Endothelial cell (in vitro differentiated cells): Measurements from ENCODE around the gene AMY1B. TPM values are rescaled to one million over a fixed set of nuclear protein-coding genes. Genes with fewer than 3 reads are reported as not detected.
"Not testable (repeated sequence)": the region's sequence is repeated elsewhere in the genome, so short reads cannot be mapped to it uniquely, and the experiment has no call there.

Source experiments
- DNase-seq: peaks from one replicate; pipeline ENCODE4 v3.0.0; 2021; ENCODE audit warnings: low spot score
- H3K27ac Mint-ChIP-seq: one replicate; pipeline ENCODE4 v1.8.0; 2021; ENCODE audit warnings: mixed read lengths, inconsistent platforms; ENCODE audit not compliant: unreplicated experiment
- H3K27me3 Mint-ChIP-seq: one replicate; pipeline ENCODE4 v1.8.0; 2021; ENCODE audit warnings: mild to moderate bottlenecking, moderate library complexity, mixed read lengths, inconsistent platforms; ENCODE audit not compliant: unreplicated experiment
- H3K36me3 Mint-ChIP-seq: one replicate; pipeline ENCODE4 v1.8.0; 2021; ENCODE audit warnings: mild to moderate bottlenecking, low read depth, mixed read lengths, inconsistent platforms; ENCODE audit not compliant: unreplicated experiment
- H3K4me1 Mint-ChIP-seq: one replicate; pipeline ENCODE4 v1.8.0; 2021; ENCODE audit warnings: mild to moderate bottlenecking, mixed read lengths, inconsistent platforms; ENCODE audit not compliant: unreplicated experiment
- H3K4me3 Mint-ChIP-seq: one replicate; pipeline ENCODE4 v1.8.0; 2021; ENCODE audit warnings: mild to moderate bottlenecking, mixed read lengths, inconsistent platforms; ENCODE audit not compliant: unreplicated experiment
- H3K9me3 Mint-ChIP-seq: one replicate; pipeline ENCODE4 v1.8.0; 2021; ENCODE audit warnings: mixed read lengths, inconsistent platforms; ENCODE audit not compliant: unreplicated experiment
- long read RNA-seq: library from polyadenylated mRNA; unstranded; transcript quantifications from one replicate; pipeline ENCODE4 v2.0.0, GENCODE V29; 2020; ENCODE audit not compliant: unreplicated experiment
- total RNA-seq: library from RNA; stranded (reverse); fragmentation: NEBNext Ultra II Directional; extraction: Animal tissue kit (Norgen Biotek cat#: 25700); gene quantifications from one replicate; pipeline ENCODE4 v1.2.1, GENCODE V29; 2021; ENCODE audit not compliant: unreplicated experiment

The AMY1B gene
- not detected for total RNA-seq
- long read RNA-seq = 0 reads

- DNase-seq, H3K4me3 Mint-ChIP-seq, H3K9me3 Mint-ChIP-seq, H3K36me3 Mint-ChIP-seq, H3K4me1 Mint-ChIP-seq, H3K27me3 Mint-ChIP-seq, H3K27ac Mint-ChIP-seq: not testable (repeated sequence)
Observed at GRCh38 chr1:103696110-103696509, at the start of gene AMY1B. Gene AMY1B, minus strand, starts transcription at chr1:103696210. Its CDS starts 571 bp downstream, at chr1:103695639.

GRCh38 chr1:103745040-103745439, 49.0 kb upstream of the AMY1B start:
- H3K9me3 Mint-ChIP-seq, DNase-seq, H3K4me1 Mint-ChIP-seq, H3K27me3 Mint-ChIP-seq, H3K27ac Mint-ChIP-seq, H3K4me3 Mint-ChIP-seq, H3K36me3 Mint-ChIP-seq: not testable (repeated sequence)

GRCh38 chr1:103744449-103744848, 48.4 kb upstream of the AMY1B start:
- not testable (repeated sequence) for H3K36me3 Mint-ChIP-seq, H3K4me1 Mint-ChIP-seq, H3K27me3 Mint-ChIP-seq, H3K4me3 Mint-ChIP-seq, H3K9me3 Mint-ChIP-seq, H3K27ac Mint-ChIP-seq, DNase-seq

GRCh38 chr1:103738031-103738430, 42.0 kb upstream of the AMY1B start:
- H3K4me3 Mint-ChIP-seq, H3K4me1 Mint-ChIP-seq, H3K9me3 Mint-ChIP-seq, H3K27ac Mint-ChIP-seq, DNase-seq, H3K27me3 Mint-ChIP-seq, H3K36me3 Mint-ChIP-seq: not testable (repeated sequence)

GRCh38 chr1:103735334-103735733, 39.3 kb upstream of the AMY1B start:
- not testable (repeated sequence) for H3K27me3 Mint-ChIP-seq

GRCh38 chr1:103721473-103721872, 25.5 kb upstream of the AMY1B start:
- not testable (repeated sequence) for H3K9me3 Mint-ChIP-seq, H3K36me3 Mint-ChIP-seq, H3K27me3 Mint-ChIP-seq, DNase-seq, H3K4me1 Mint-ChIP-seq, H3K4me3 Mint-ChIP-seq, H3K27ac Mint-ChIP-seq

More at GRCh38 chr1:103735334-103735733, 39.3 kb upstream of the AMY1B start:
- not testable (repeated sequence) for H3K9me3 Mint-ChIP-seq, DNase-seq, H3K4me1 Mint-ChIP-seq, H3K27ac Mint-ChIP-seq, H3K4me3 Mint-ChIP-seq, H3K36me3 Mint-ChIP-seq

- H3K9me3 Mint-ChIP-seq, H3K27ac Mint-ChIP-seq, DNase-seq, H3K4me3 Mint-ChIP-seq, H3K27me3 Mint-ChIP-seq, H3K4me1 Mint-ChIP-seq, H3K36me3 Mint-ChIP-seq: not testable (repeated sequence)
Observed at GRCh38 chr1:103717404-103717803, 21.4 kb upstream of the AMY1B start.

GRCh38 chr1:103710381-103710780, 14.4 kb upstream of the AMY1B start:
- not testable (repeated sequence) for H3K36me3 Mint-ChIP-seq, H3K27ac Mint-ChIP-seq, DNase-seq, H3K9me3 Mint-ChIP-seq, H3K27me3 Mint-ChIP-seq, H3K4me3 Mint-ChIP-seq, H3K4me1 Mint-ChIP-seq

GRCh38 chr1:103707670-103708069, 11.7 kb upstream of the AMY1B start:
- not testable (repeated sequence) for H3K27me3 Mint-ChIP-seq, H3K4me1 Mint-ChIP-seq, H3K36me3 Mint-ChIP-seq, H3K4me3 Mint-ChIP-seq, H3K27ac Mint-ChIP-seq, H3K9me3 Mint-ChIP-seq, DNase-seq

- not testable (repeated sequence) for H3K36me3 Mint-ChIP-seq, H3K4me3 Mint-ChIP-seq, H3K27me3 Mint-ChIP-seq, DNase-seq, H3K9me3 Mint-ChIP-seq, H3K4me1 Mint-ChIP-seq, H3K27ac Mint-ChIP-seq
Observed at GRCh38 chr1:103701256-103701655, 5.2 kb upstream of the AMY1B start.

- H3K27ac Mint-ChIP-seq, H3K4me3 Mint-ChIP-seq, DNase-seq, H3K36me3 Mint-ChIP-seq, H3K4me1 Mint-ChIP-seq, H3K9me3 Mint-ChIP-seq, H3K27me3 Mint-ChIP-seq: not testable (repeated sequence)
Observed at GRCh38 chr1:103700669-103701068, 4.7 kb upstream of the AMY1B start.

- H3K4me1 Mint-ChIP-seq, H3K36me3 Mint-ChIP-seq, H3K27me3 Mint-ChIP-seq, H3K27ac Mint-ChIP-seq, H3K9me3 Mint-ChIP-seq, DNase-seq, H3K4me3 Mint-ChIP-seq: not testable (repeated sequence)
Observed at GRCh38 chr1:103697430-103697829, 1.4 kb upstream of the AMY1B start.

- DNase-seq, H3K36me3 Mint-ChIP-seq, H3K4me1 Mint-ChIP-seq, H3K27me3 Mint-ChIP-seq, H3K9me3 Mint-ChIP-seq, H3K4me3 Mint-ChIP-seq, H3K27ac Mint-ChIP-seq: not testable (repeated sequence)
Observed at GRCh38 chr1:103676335-103676734, 19.7 kb downstream of the AMY1B start.
